IPS-18a (cell line): Measurements from ENCODE around the gene RNASEH2A.
A peak's percentile ranks its signal among the peaks of the same experiment; 100 is the strongest.
"Not testable (repeated sequence)": the region's sequence is repeated elsewhere in the genome, so short reads cannot be mapped to it uniquely, and the experiment has no call there.

Experiments used
- H3K27ac ChIP-seq: one replicate; pipeline ENCODE4 v1.5.1; 2013; ENCODE audit warnings: low read length
- H3K27me3 ChIP-seq: one replicate; pipeline ENCODE4 v1.6.1; 2013; ENCODE audit warnings: mild to moderate bottlenecking, low read length; ENCODE audit not compliant: control insufficient read depth, insufficient read depth
- H3K36me3 ChIP-seq: one replicate; pipeline ENCODE4 v1.6.1; 2013; ENCODE audit warnings: low read depth, low read length; ENCODE audit not compliant: control insufficient read depth
- H3K4me1 ChIP-seq: one replicate; pipeline ENCODE4 v1.6.1; 2013; ENCODE audit warnings: low read depth, low read length; ENCODE audit not compliant: control insufficient read depth
- H3K4me3 ChIP-seq: one replicate; pipeline ENCODE4 v1.5.1; 2013; ENCODE audit warnings: low read length
- H3K9ac ChIP-seq: one replicate; pipeline ENCODE4 v1.6.1; 2013; ENCODE audit warnings: mild to moderate bottlenecking, low read length, moderate library complexity
- H3K9me3 ChIP-seq: one replicate; pipeline ENCODE4 v1.6.1; 2013; ENCODE audit warnings: low read depth, low read length; ENCODE audit not compliant: control insufficient read depth

The RNASEH2A gene

GRCh38 chr19:12797607-12798006 is 8.8 kb upstream of the RNASEH2A start:
- not testable (repeated sequence) for H3K27ac ChIP-seq, H3K9ac ChIP-seq, H3K4me3 ChIP-seq, H3K9me3 ChIP-seq
- Histone ChIP-seq H3K27me3 (peaks cover 12% of the 10 kb centered on the region), H3K4me1 (peaks cover 15% of the 10 kb centered on the region), H3K36me3 (peaks cover 23% of the 10 kb centered on the region)

GRCh38 chr19:12799742-12800465 is 6.5 kb upstream of the RNASEH2A start:
- H3K9me3 ChIP-seq: no peaks in the 10 kb centered on the region
- H3K4me3 ChIP-seq: peak overlapping the region; percentile 78
- peaks cover 7% of the 10 kb centered on the region for H3K27me3 ChIP-seq
- H3K36me3 ChIP-seq: peaks cover 23% of the 10 kb centered on the region
- H3K27ac ChIP-seq: no peak overlapping the region
- H3K4me1 ChIP-seq: peaks cover 12% of the 10 kb centered on the region
- H3K9ac ChIP-seq: no peak overlapping the region

GRCh38 chr19:12800466-12800770 is 6.0 kb upstream of the RNASEH2A start:
- Histone ChIP-seq H3K27me3 (peaks cover 7% of the 10 kb centered on the region), H3K36me3 (peaks cover 23% of the 10 kb centered on the region), H3K9me3 (no peaks in the 10 kb centered on the region), H3K9ac (peak overlapping the region; percentile 80), H3K4me3 (peak overlapping the region; percentile 78), H3K4me1 (peaks cover 12% of the 10 kb centered on the region), H3K27ac (no peak overlapping the region)

- Histone ChIP-seq H3K36me3 (peaks cover 23% of the 10 kb centered on the region), H3K4me3 (peak overlapping the region; percentile 78), H3K9me3 (no peaks in the 10 kb centered on the region), H3K27ac (no peak overlapping the region), H3K27me3 (peaks cover 7% of the 10 kb centered on the region), H3K4me1 (peaks cover 11% of the 10 kb centered on the region), H3K9ac (peak overlapping the region; percentile 80)
These were observed 5.4 kb upstream of the RNASEH2A start for GRCh38 chr19:12800923-12801465.

- Histone ChIP-seq H3K4me1 (peaks cover 9% of the 10 kb centered on the region), H3K27ac (no peak within 1 kb of the TSS)
These were observed 4.7 kb upstream of the RNASEH2A start, which contains the start of the genes PRDX2 and THSD8 for GRCh38 chr19:12801466-12802266. PRDX2 (minus strand) TSS chr19:12801800; CDS start chr19:12801261, 539 bp downstream. THSD8 (plus strand) TSS chr19:12802069; CDS start chr19:12802072, 3 bp downstream.

GRCh38 chr19:12802267-12803106 is 3.9 kb upstream of the RNASEH2A start:
- peaks cover 7% of the 10 kb centered on the region for H3K27me3 ChIP-seq
- H3K4me1 ChIP-seq: peaks cover 13% of the 10 kb centered on the region
- H3K9me3 ChIP-seq: no peaks in the 10 kb centered on the region
- no peak overlapping the region for H3K27ac ChIP-seq
- H3K9ac ChIP-seq: no peak overlapping the region
- H3K36me3 ChIP-seq: peaks cover 18% of the 10 kb centered on the region
- peak overlapping the region; percentile 78 for H3K4me3 ChIP-seq

More at GRCh38 chr19:12801466-12802266, 4.7 kb upstream of the RNASEH2A start, which contains the start of the genes PRDX2 and THSD8:
- H3K36me3 ChIP-seq: peaks cover 23% of the 10 kb centered on the region
- peaks cover 7% of the 10 kb centered on the region for H3K27me3 ChIP-seq
- H3K4me3 ChIP-seq: peak within 1 kb of the TSS; percentile 78
- H3K9me3 ChIP-seq: no peaks in the 10 kb centered on the region
- peak within 1 kb of the TSS; percentile 80 for H3K9ac ChIP-seq

- H3K27ac ChIP-seq: no peak overlapping the region
- H3K4me3 ChIP-seq: no peak overlapping the region
- H3K9ac ChIP-seq: no peak overlapping the region
- peaks cover 13% of the 10 kb centered on the region for H3K4me1 ChIP-seq
- peaks cover 7% of the 10 kb centered on the region for H3K27me3 ChIP-seq
- H3K9me3 ChIP-seq: no peaks in the 10 kb centered on the region
- peaks cover 20% of the 10 kb centered on the region for H3K36me3 ChIP-seq
These were observed 2.3 kb upstream of the RNASEH2A start for GRCh38 chr19:12804051-12804450.

GRCh38 chr19:12815088-12815487 is 8.7 kb downstream of the RNASEH2A start:
- Histone ChIP-seq H3K4me3 (no peak overlapping the region), H3K9ac (no peak overlapping the region), H3K27me3 (no peaks in the 10 kb centered on the region), H3K9me3 (no peaks in the 10 kb centered on the region), H3K27ac (no peak overlapping the region), H3K4me1 (no peaks in the 10 kb centered on the region), H3K36me3 (peaks cover 7% of the 10 kb centered on the region)

GRCh38 chr19:12817188-12817587 is 10.8 kb downstream of the RNASEH2A start:
- H3K27ac ChIP-seq, H3K4me3 ChIP-seq, H3K27me3 ChIP-seq, H3K36me3 ChIP-seq, H3K4me1 ChIP-seq, H3K9ac ChIP-seq, H3K9me3 ChIP-seq: not testable (repeated sequence)

- not testable (repeated sequence) for H3K4me1 ChIP-seq, H3K4me3 ChIP-seq, H3K27me3 ChIP-seq, H3K27ac ChIP-seq, H3K36me3 ChIP-seq, H3K9me3 ChIP-seq, H3K9ac ChIP-seq
These were observed 11.4 kb downstream of the RNASEH2A start for GRCh38 chr19:12817810-12818209.

GRCh38 chr19:12821761-12822160 is 15.4 kb downstream of the RNASEH2A start:
- H3K36me3 ChIP-seq: no peaks in the 10 kb centered on the region
- no peak overlapping the region for H3K4me3 ChIP-seq
- no peak overlapping the region for H3K9ac ChIP-seq
- no peak overlapping the region for H3K27ac ChIP-seq
- H3K4me1 ChIP-seq: no peaks in the 10 kb centered on the region
- no peaks in the 10 kb centered on the region for H3K27me3 ChIP-seq
- H3K9me3 ChIP-seq: no peaks in the 10 kb centered on the region
